HepG2 (cell line): Measurements from ENCODE around the gene SLC66A3. TPM values are rescaled to one million over a fixed set of nuclear protein-coding genes. Genes with fewer than 3 reads are reported as not detected.

Experiments
- ATF5 ChIP-seq: sonication (generic); formaldehyde crosslinking; IDR thresholded peaks from 2 replicates; pipeline ENCODE4 v1.4.0; 2020; ENCODE audit warnings: mild to moderate bottlenecking, low read depth, missing genetic modification reagents
- BRF2 ChIP-seq: sonication (generic); formaldehyde crosslinking; IDR thresholded peaks from 2 replicates; pipeline ENCODE4 v1.8.1; 2022; ENCODE audit warnings: mild to moderate bottlenecking, missing genetic modification reagents
- CENPBD1 ChIP-seq: sonication (generic); formaldehyde crosslinking; IDR thresholded peaks from 2 replicates; pipeline ENCODE4 v1.8.0; 2022; ENCODE audit warnings: missing genetic modification reagents, low read depth, mild to moderate bottlenecking, borderline replicate concordance
- CREBL2 ChIP-seq: sonication (generic); formaldehyde crosslinking; IDR thresholded peaks from 2 replicates; pipeline ENCODE4 v1.8.1; 2023; ENCODE audit warnings: missing genetic modification reagents, mild to moderate bottlenecking, borderline replicate concordance
- DNMT1 ChIP-seq: sonication (generic); formaldehyde crosslinking; IDR thresholded peaks from 2 replicates; pipeline ENCODE4 v1.5.1; 2020; ENCODE audit warnings: mild to moderate bottlenecking, missing genetic modification reagents
- DR1 ChIP-seq: sonication (generic); formaldehyde crosslinking; IDR thresholded peaks from 2 replicates; pipeline ENCODE4 v1.8.0; 2021; ENCODE audit warnings: mild to moderate bottlenecking, missing genetic modification reagents, inconsistent platforms
- DZIP1 ChIP-seq: sonication (generic); formaldehyde crosslinking; IDR thresholded peaks from 2 replicates; pipeline ENCODE4 v1.5.0; 2020; ENCODE audit warnings: mild to moderate bottlenecking, missing genetic modification reagents
- FOXP4 ChIP-seq: sonication (generic); formaldehyde crosslinking; IDR thresholded peaks from 2 replicates; pipeline ENCODE4 v1.4.0; 2020; ENCODE audit warnings: missing genetic modification reagents
- HDAC2 ChIP-seq: sonication (generic); formaldehyde crosslinking; IDR thresholded peaks from 2 replicates; pipeline ENCODE4 v1.4.0; 2020; ENCODE audit warnings: missing genetic modification reagents
- IRF1 ChIP-seq: sonication (generic); formaldehyde crosslinking; IDR thresholded peaks from 2 replicates; pipeline ENCODE4 v1.4.0; 2020; ENCODE audit warnings: low read depth, mild to moderate bottlenecking, missing genetic modification reagents
- MYC ChIP-seq: sonication (generic); formaldehyde crosslinking; IDR thresholded peaks from 2 replicates; pipeline ENCODE4 v1.9.0; 2021; ENCODE audit warnings: missing genetic modification reagents, borderline replicate concordance
- NBN ChIP-seq: fragments of 450-650 bp; conservative IDR thresholded peaks from 2 replicates; pipeline ENCODE4 v1.6.1; 2017
- PAF1 ChIP-seq: IDR thresholded peaks from 2 replicates; pipeline ENCODE4 v1.6.1; 2016; ENCODE audit warnings: missing genetic modification reagents, missing compliant biosample characterization
- PCBP2 ChIP-seq: fragments of 200-400 bp; formaldehyde crosslinking; optimal IDR thresholded peaks from 2 replicates; pipeline ENCODE3; 2018; ENCODE audit warnings: low read length, low read depth; ENCODE audit not compliant: poor library complexity, severe bottlenecking
- RBM22 ChIP-seq: fragments of 200-400 bp; formaldehyde crosslinking; optimal IDR thresholded peaks from 2 replicates; pipeline ENCODE3; 2017; ENCODE audit warnings: mild to moderate bottlenecking, low read length, moderate library complexity
- SMYD3 ChIP-seq: sonication (generic); formaldehyde crosslinking; IDR thresholded peaks from 2 replicates; pipeline ENCODE4 v1.8.1; 2023; ENCODE audit warnings: mild to moderate bottlenecking, missing genetic modification reagents
- THAP7 ChIP-seq: sonication (generic); formaldehyde crosslinking; IDR thresholded peaks from 2 replicates; pipeline ENCODE4 v1.8.1; 2023; ENCODE audit warnings: mild to moderate bottlenecking, missing genetic modification reagents
- ZNF20 ChIP-seq: sonication (generic); formaldehyde crosslinking; IDR thresholded peaks from 2 replicates; pipeline ENCODE4 v1.4.0; 2020; ENCODE audit warnings: mild to moderate bottlenecking, moderate library complexity, missing genetic modification reagents
- ZNF441 ChIP-seq: sonication (generic); formaldehyde crosslinking; IDR thresholded peaks from 2 replicates; pipeline ENCODE4 v1.7.0; 2021; ENCODE audit warnings: missing genetic modification reagents, borderline replicate concordance
- ZNF724P ChIP-seq: sonication (generic); formaldehyde crosslinking; IDR thresholded peaks from 2 replicates; pipeline ENCODE4 v1.8.0; 2022; ENCODE audit warnings: missing genetic modification reagents, borderline replicate concordance
- polyA plus RNA-seq, 8 experiments: library from polyadenylated mRNA; depleted of rRNA in 3 of 8; stranded (reverse) in 7 of 8; unstranded in 1 of 8; fragments of >200 nt; fragmentation: Illumina TruSeq in 4 of 8; extraction: Trizol in 4 of 8; gene quantifications; 2 replicates each; pipeline versions ENCODE4 v1.2.1 to v1.2.3, GENCODE V29; 2011 to 2016; ENCODE audit warnings: low read depth in 4 of 8, missing spikeins in 1 of 8, mixed read lengths in 1 of 8; ENCODE audit not compliant: insufficient read depth in 1 of 8
- total RNA-seq, 5 experiments: library from RNA; depleted of rRNA; stranded (reverse); fragments of >200 nt; fragmentation: Illumina TruSeq; extraction: Trizol; gene quantifications; 2 replicates each; pipeline ENCODE4 v1.2.3, GENCODE V29; 2016; ENCODE audit warnings: low read depth in 1 of 5

Gene SLC66A3
- total and polyA plus RNA-seq, 2 of the 13 experiments (the other 11 are each of a cell fraction or from before 2014, with no cell fraction given), result 2.2 to 3.7 TPM

GRCh38 chr2:11129598-11130449 lies 25.4 kb upstream of the SLC66A3 start (continued):
- TF ChIP-seq DNMT1 (CRISPR knock-in tag) (peak; percentile 76), SMYD3 (CRISPR knock-in tag) (no peak), HDAC2 (CRISPR knock-in tag) (peak; percentile 71), ZNF441 (CRISPR knock-in tag) (peak; percentile 93), PAF1 (CRISPR knock-in tag) (no peak), MYC (CRISPR knock-in tag) (peak; percentile 84; the same call in 1 of the 2 replicates), DR1 (CRISPR knock-in tag) (peak; percentile 48), ATF5 (no peak), ZNF20 (CRISPR knock-in tag) (no peak), FOXP4 (peak; percentile 64; the same call in 1 of the 2 replicates), CREBL2 (CRISPR knock-in tag) (no peak), RBM22 (no peak), ZNF724P (CRISPR knock-in tag) (no peak), BRF2 (CRISPR knock-in tag) (no peak), IRF1 (CRISPR knock-in tag) (no peak), NBN (no peak), PCBP2 (no peak), CENPBD1 (CRISPR knock-in tag) (no peak; the same call in 1 of the 2 replicates), THAP7 (no peak), DZIP1 (CRISPR knock-in tag) (peak; percentile 58; the same call in 1 of the 2 replicates)
